A549 (cell line): ENCODE data around the gene SMOC1. TPM values are rescaled to one million over a fixed set of nuclear protein-coding genes. Genes with fewer than 3 reads are reported as not detected.

Experiments
- BHLHE40 ChIP-seq: IDR thresholded peaks from 2 replicates; pipeline ENCODE4 v1.6.1; 2012; ENCODE audit warnings: low read depth, low read length, inconsistent platforms
- CBX8 ChIP-seq: fragments of 200-600 bp; sonication (generic); IDR thresholded peaks from 2 replicates; pipeline ENCODE4 v1.6.1; 2016
- CEBPB ChIP-seq, 2 experiments: fragments of >200 bp in 1 of 2; sonication (Bioruptor Twin) in 1 of 2; formaldehyde crosslinking in 1 of 2; IDR thresholded peaks; 2 replicates each; pipeline ENCODE4 v1.6.1; 2012 to 2016
- CHD2 ChIP-seq: fragments of 150-350 bp; IDR thresholded peaks from 2 replicates; pipeline ENCODE4 v1.6.1; 2014; ENCODE audit warnings: low read length; ENCODE audit not compliant: partially characterized antibody
- CHD4 ChIP-seq: fragments of 200-600 bp; sonication (generic); IDR thresholded peaks from 2 replicates; pipeline ENCODE4 v1.6.1; 2016; ENCODE audit warnings: antibody characterized with exemption, mild to moderate bottlenecking, borderline replicate concordance
- FOSB ChIP-seq: fragments of 250-450 bp; sonication (Bioruptor Pico); IDR thresholded peaks from 2 replicates; pipeline ENCODE4 v1.5.0; 2020; ENCODE audit warnings: mild to moderate bottlenecking, moderate library complexity
- HEYL ChIP-seq: fragments of 250-450 bp; sonication (Bioruptor Pico); IDR thresholded peaks from 2 replicates; pipeline ENCODE4 v1.8.0; 2021; ENCODE audit warnings: mild to moderate bottlenecking, moderate library complexity
- HOXB13 ChIP-seq: fragments of 250-450 bp; sonication (Bioruptor Pico); IDR thresholded peaks from 2 replicates; pipeline ENCODE4 v1.5.0; 2020; ENCODE audit warnings: low read depth, mild to moderate bottlenecking, moderate library complexity
- HOXB5 ChIP-seq: fragments of 250-450 bp; sonication (Bioruptor Pico); IDR thresholded peaks from 2 replicates; pipeline ENCODE4 v1.5.0; 2020; ENCODE audit warnings: mild to moderate bottlenecking, moderate library complexity
- JUN ChIP-seq, 2 experiments: fragments of >200 bp; sonication (Bioruptor Twin); formaldehyde crosslinking; IDR thresholded peaks; 2 replicates in 1 of 2; 3 replicates in 1 of 2; pipeline ENCODE4 v1.6.1; 2016 to 2017
- JUNB ChIP-seq: fragments of >200 bp; sonication (Bioruptor Twin); formaldehyde crosslinking; IDR thresholded peaks from 2 replicates; pipeline ENCODE4 v1.6.1; 2016
- KDM5A ChIP-seq: fragments of 200-600 bp; sonication (generic); IDR thresholded peaks from 2 replicates; pipeline ENCODE4 v1.6.1; 2016; ENCODE audit warnings: antibody characterized with exemption, mild to moderate bottlenecking
- MAZ ChIP-seq: fragments of 150-350 bp; IDR thresholded peaks from 2 replicates; pipeline ENCODE4 v1.6.1; 2014; ENCODE audit warnings: antibody characterized with exemption, low read depth, low read length, borderline replicate concordance
- MYC ChIP-seq: IDR thresholded peaks from 2 replicates; pipeline ENCODE4 v1.6.1; 2012; ENCODE audit warnings: mild to moderate bottlenecking, inconsistent platforms, low read length, improper control_type of control experiment, borderline replicate concordance
- NFE2L2 ChIP-seq: fragments of 150-350 bp; conservative IDR thresholded peaks from 2 replicates; pipeline ENCODE4 v1.6.1; 2014; ENCODE audit warnings: low read length
- NPAS2 ChIP-seq: fragments of 250-450 bp; sonication (Bioruptor Pico); IDR thresholded peaks from 2 replicates; pipeline ENCODE4 v1.8.0; 2022; ENCODE audit warnings: mild to moderate bottlenecking, moderate library complexity, borderline replicate concordance
- NR3C1 ChIP-seq: fragments of >200 bp; sonication (Bioruptor Twin); formaldehyde crosslinking; IDR thresholded peaks from 3 replicates; pipeline ENCODE4 v1.6.1; 2017
- PHF8 ChIP-seq: fragments of 200-600 bp; sonication (generic); IDR thresholded peaks from 2 replicates; pipeline ENCODE4 v1.6.1; 2016; ENCODE audit warnings: low read depth, mild to moderate bottlenecking, antibody characterized with exemption, moderate library complexity, borderline replicate concordance
- POLR2AphosphoS2 ChIP-seq: conservative IDR thresholded peaks from 2 replicates; pipeline ENCODE4 v1.6.1; 2012; ENCODE audit warnings: low read length, improper control_type of control experiment, inconsistent platforms
- RAD21 ChIP-seq, 2 experiments: fragments of >200 bp in 1 of 2; sonication (Bioruptor Twin) in 1 of 2; formaldehyde crosslinking in 1 of 2; IDR thresholded peaks in 1 of 2; conservative IDR thresholded peaks in 1 of 2; 2 replicates in 1 of 2; 3 replicates in 1 of 2; pipeline ENCODE4 v1.6.1; 2012 to 2018; ENCODE audit warnings: inconsistent platforms in 1 of 2
- RARB ChIP-seq: fragments of 250-450 bp; sonication (Bioruptor Pico); IDR thresholded peaks from 2 replicates; pipeline ENCODE4 v1.8.0; 2021; ENCODE audit warnings: mild to moderate bottlenecking, moderate library complexity
- RCOR1 ChIP-seq: fragments of 150-350 bp; IDR thresholded peaks from 2 replicates; pipeline ENCODE4 v1.6.1; 2014; ENCODE audit warnings: antibody characterized with exemption, low read length, low read depth
- RFX5 ChIP-seq: fragments of 450-650 bp; IDR thresholded peaks from 2 replicates; pipeline ENCODE4 v1.7.1; 2014; ENCODE audit warnings: antibody characterized with exemption, mild to moderate bottlenecking, moderate library complexity
- RNF2 ChIP-seq: fragments of 200-600 bp; sonication (generic); IDR thresholded peaks from 2 replicates; pipeline ENCODE4 v1.6.1; 2016; ENCODE audit warnings: low read depth, mild to moderate bottlenecking, antibody characterized with exemption, moderate library complexity, borderline replicate concordance
- SMC3 ChIP-seq: fragments of >200 bp; sonication (Bioruptor Twin); formaldehyde crosslinking; IDR thresholded peaks from 3 replicates; pipeline ENCODE4 v1.6.1; 2018; ENCODE audit warnings: inconsistent platforms
- ZFP36 ChIP-seq: fragments of 450-650 bp; IDR thresholded peaks from 2 replicates; pipeline ENCODE4 v1.6.1; 2014; ENCODE audit warnings: borderline replicate concordance; ENCODE audit not compliant: partially characterized antibody
- ZSCAN20 ChIP-seq: fragments of 250-450 bp; sonication (Bioruptor Pico); IDR thresholded peaks from 2 replicates; pipeline ENCODE4 v1.8.0; 2022; ENCODE audit warnings: mild to moderate bottlenecking, moderate library complexity
- polyA plus RNA-seq, 4 experiments: library from polyadenylated mRNA; depleted of rRNA in 3 of 4; stranded (reverse); fragments of >200 nt; fragmentation: RNase III in 1 of 4; extraction: RNeasy Plus Mini Kit Qiagen cat#74134 plus additional on column Dnase treatment in 1 of 4; gene quantifications; 2 replicates in 3 of 4; 3 replicates in 1 of 4; pipeline ENCODE4 v1.2.3, GENCODE V29; 2011 to 2017
- TF ChIP-seq, protein P1 (sequence below): IDR thresholded peaks from 2 replicates; pipeline ENCODE4 v1.6.1; 2012
- TF ChIP-seq, protein P2 (sequence below): fragments of >200 bp; sonication (Bioruptor Twin); formaldehyde crosslinking; IDR thresholded peaks from 3 replicates; pipeline ENCODE4 v1.5.1; 2016
- TF ChIP-seq, protein P3 (sequence below): fragments of 250-450 bp; sonication (Bioruptor Pico); IDR thresholded peaks from 2 replicates; pipeline ENCODE4 v1.5.0; 2020; ENCODE audit warnings: low read depth, mild to moderate bottlenecking, moderate library complexity
- TF ChIP-seq, protein P4 (sequence below): fragments of 150-350 bp; IDR thresholded peaks from 2 replicates; pipeline ENCODE4 v1.6.1; 2014; ENCODE audit warnings: low read depth, mild to moderate bottlenecking, low read length
- TF ChIP-seq, protein P5 (sequence below): fragments of >200 bp; sonication (Bioruptor Twin); formaldehyde crosslinking; IDR thresholded peaks from 2 replicates; pipeline ENCODE4 v1.6.1; 2016
- TF ChIP-seq, protein P6 (sequence below): fragments of 250-450 bp; sonication (Bioruptor Pico); IDR thresholded peaks from 2 replicates; pipeline ENCODE4 v1.5.0; 2021; ENCODE audit warnings: mild to moderate bottlenecking, moderate library complexity, borderline replicate concordance

Gene SMOC1
- polyA plus RNA-seq, 2 of the 4 experiments (the other 2 are of a cell fraction): 12.2 to 18.4 TPM

DNA sequence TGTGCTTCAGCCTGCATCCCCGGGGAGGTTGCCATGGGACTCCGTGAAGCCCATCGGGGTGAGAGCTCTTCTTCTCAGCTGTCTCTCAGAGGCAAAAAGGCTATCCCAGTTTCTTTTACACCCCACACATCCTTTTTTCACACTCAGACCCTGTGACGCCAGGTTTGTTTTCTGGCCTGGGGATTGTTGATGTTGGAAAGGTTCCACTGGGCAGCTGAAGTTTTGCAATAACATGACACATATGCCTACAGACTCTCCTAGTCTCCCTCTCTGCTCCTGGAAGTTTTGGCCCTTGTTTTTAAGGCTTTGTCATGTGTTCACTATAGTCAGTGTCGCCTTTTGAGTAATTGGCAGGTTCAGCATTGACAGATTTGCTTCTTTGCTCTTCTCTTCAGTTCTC lies 118.6 kb downstream of the SMOC1 start (continued):
- TF ChIP-seq, protein P1, sequence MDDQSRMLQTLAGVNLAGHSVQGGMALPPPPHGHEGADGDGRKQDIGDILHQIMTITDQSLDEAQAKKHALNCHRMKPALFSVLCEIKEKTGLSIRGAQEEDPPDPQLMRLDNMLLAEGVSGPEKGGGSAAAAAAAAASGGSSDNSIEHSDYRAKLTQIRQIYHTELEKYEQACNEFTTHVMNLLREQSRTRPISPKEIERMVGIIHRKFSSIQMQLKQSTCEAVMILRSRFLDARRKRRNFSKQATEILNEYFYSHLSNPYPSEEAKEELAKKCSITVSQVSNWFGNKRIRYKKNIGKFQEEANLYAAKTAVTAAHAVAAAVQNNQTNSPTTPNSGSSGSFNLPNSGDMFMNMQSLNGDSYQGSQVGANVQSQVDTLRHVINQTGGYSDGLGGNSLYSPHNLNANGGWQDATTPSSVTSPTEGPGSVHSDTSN: no peak
- TF ChIP-seq JUN (IDR thresholded peaks at IDR 0.05) (peak; percentile 87 to 90; a peak in 3 of 5 replicates), RCOR1 (no peak), CHD2 (no peak), RFX5 (no peak), NPAS2 (CRISPR knock-in tag) (no peak), RARB (CRISPR knock-in tag) (no peak), ZSCAN20 (CRISPR knock-in tag) (no peak), ZFP36 (no peak), NR3C1 (no peak), BHLHE40 (no peak), CBX8 (no peak), MAZ (no peak), PHF8 (no peak), CHD4 (no peak), JUNB (peak; percentile 88), SMC3 (peak; percentile 60; the same call in 2 of the 3 replicates), CEBPB (IDR thresholded peaks at IDR 0.05) (peak; percentile 93 to 96), RAD21 (conservative IDR thresholded peaks at IDR 0.05 in 1 of 2, IDR thresholded peaks at IDR 0.05 in 1 of 2) (peak in 1 of 2 experiments; percentile 61; a peak in 2 of 5 replicates), MYC (peak; percentile 45; the same call in 1 of the 2 replicates), HOXB5 (CRISPR knock-in tag) (peak; percentile 71), RNF2 (no peak), POLR2AphosphoS2 (no peak), FOSB (CRISPR knock-in tag) (no peak), HOXB13 (no peak), HEYL (CRISPR knock-in tag) (no peak), NFE2L2 (no peak), KDM5A (no peak)
- TF ChIP-seq, protein P2, sequence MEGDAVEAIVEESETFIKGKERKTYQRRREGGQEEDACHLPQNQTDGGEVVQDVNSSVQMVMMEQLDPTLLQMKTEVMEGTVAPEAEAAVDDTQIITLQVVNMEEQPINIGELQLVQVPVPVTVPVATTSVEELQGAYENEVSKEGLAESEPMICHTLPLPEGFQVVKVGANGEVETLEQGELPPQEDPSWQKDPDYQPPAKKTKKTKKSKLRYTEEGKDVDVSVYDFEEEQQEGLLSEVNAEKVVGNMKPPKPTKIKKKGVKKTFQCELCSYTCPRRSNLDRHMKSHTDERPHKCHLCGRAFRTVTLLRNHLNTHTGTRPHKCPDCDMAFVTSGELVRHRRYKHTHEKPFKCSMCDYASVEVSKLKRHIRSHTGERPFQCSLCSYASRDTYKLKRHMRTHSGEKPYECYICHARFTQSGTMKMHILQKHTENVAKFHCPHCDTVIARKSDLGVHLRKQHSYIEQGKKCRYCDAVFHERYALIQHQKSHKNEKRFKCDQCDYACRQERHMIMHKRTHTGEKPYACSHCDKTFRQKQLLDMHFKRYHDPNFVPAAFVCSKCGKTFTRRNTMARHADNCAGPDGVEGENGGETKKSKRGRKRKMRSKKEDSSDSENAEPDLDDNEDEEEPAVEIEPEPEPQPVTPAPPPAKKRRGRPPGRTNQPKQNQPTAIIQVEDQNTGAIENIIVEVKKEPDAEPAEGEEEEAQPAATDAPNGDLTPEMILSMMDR: no peak
- TF ChIP-seq, protein P3, sequence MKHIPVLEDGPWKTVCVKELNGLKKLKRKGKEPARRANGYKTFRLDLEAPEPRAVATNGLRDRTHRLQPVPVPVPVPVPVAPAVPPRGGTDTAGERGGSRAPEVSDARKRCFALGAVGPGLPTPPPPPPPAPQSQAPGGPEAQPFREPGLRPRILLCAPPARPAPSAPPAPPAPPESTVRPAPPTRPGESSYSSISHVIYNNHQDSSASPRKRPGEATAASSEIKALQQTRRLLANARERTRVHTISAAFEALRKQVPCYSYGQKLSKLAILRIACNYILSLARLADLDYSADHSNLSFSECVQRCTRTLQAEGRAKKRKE (CRISPR knock-in tag): peak; percentile 21; the same call in 1 of the 2 replicates
- TF ChIP-seq, protein P4, sequence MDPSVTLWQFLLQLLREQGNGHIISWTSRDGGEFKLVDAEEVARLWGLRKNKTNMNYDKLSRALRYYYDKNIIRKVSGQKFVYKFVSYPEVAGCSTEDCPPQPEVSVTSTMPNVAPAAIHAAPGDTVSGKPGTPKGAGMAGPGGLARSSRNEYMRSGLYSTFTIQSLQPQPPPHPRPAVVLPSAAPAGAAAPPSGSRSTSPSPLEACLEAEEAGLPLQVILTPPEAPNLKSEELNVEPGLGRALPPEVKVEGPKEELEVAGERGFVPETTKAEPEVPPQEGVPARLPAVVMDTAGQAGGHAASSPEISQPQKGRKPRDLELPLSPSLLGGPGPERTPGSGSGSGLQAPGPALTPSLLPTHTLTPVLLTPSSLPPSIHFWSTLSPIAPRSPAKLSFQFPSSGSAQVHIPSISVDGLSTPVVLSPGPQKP: no peak
- TF ChIP-seq, protein P5, sequence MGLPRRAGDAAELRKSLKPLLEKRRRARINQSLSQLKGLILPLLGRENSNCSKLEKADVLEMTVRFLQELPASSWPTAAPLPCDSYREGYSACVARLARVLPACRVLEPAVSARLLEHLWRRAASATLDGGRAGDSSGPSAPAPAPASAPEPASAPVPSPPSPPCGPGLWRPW: no peak
- TF ChIP-seq, protein P6, sequence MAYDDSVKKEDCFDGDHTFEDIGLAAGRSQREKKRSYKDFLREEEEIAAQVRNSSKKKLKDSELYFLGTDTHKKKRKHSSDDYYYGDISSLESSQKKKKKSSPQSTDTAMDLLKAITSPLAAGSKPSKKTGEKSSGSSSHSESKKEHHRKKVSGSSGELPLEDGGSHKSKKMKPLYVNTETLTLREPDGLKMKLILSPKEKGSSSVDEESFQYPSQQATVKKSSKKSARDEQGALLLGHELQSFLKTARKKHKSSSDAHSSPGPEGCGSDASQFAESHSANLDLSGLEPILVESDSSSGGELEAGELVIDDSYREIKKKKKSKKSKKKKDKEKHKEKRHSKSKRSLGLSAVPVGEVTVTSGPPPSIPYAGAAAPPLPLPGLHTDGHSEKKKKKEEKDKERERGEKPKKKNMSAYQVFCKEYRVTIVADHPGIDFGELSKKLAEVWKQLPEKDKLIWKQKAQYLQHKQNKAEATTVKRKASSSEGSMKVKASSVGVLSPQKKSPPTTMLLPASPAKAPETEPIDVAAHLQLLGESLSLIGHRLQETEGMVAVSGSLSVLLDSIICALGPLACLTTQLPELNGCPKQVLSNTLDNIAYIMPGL: no peak
